ENCODE results near the gene TLE4.

DNA sequence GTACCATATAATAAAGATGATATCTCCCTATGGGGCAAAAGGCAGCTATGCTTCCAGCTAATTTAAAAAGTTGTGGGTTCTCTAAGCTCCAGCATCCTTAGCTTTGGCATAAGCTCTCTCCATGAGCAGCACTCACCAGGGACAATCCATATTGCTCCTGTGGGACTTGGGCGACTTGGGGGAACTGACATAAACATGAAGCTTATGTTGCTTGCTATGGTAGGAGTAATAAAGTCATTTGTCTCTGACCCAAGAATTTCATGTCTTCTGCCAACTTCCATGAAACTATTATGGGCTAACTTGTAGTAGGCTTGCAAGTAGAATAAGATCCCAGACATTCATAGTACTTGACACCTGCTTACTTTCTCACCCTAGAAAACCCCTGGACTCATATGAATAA, 36.2 kb upstream of the TLE4 start:
- TF ChIP-seq, protein P1, sequence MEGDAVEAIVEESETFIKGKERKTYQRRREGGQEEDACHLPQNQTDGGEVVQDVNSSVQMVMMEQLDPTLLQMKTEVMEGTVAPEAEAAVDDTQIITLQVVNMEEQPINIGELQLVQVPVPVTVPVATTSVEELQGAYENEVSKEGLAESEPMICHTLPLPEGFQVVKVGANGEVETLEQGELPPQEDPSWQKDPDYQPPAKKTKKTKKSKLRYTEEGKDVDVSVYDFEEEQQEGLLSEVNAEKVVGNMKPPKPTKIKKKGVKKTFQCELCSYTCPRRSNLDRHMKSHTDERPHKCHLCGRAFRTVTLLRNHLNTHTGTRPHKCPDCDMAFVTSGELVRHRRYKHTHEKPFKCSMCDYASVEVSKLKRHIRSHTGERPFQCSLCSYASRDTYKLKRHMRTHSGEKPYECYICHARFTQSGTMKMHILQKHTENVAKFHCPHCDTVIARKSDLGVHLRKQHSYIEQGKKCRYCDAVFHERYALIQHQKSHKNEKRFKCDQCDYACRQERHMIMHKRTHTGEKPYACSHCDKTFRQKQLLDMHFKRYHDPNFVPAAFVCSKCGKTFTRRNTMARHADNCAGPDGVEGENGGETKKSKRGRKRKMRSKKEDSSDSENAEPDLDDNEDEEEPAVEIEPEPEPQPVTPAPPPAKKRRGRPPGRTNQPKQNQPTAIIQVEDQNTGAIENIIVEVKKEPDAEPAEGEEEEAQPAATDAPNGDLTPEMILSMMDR (IDR thresholded peaks at IDR 0.05) = no peak
- no peak for TF ChIP-seq POLR2A (IDR thresholded peaks at IDR 0.05)
